ENCODE results near the gene ARHGAP29.

The ARHGAP29 gene

GRCh38 chr1:94279462-94279861 is 42.1 kb upstream of the ARHGAP29 start:
- Histone ChIP-seq H4K20me1 (ENCODE audit: insufficient read depth, low read length) (no peaks in the 10 kb centered on the region), H2AFZ (ENCODE audit: low read length) (no peak overlapping the region), H3K27ac (ENCODE audit: low read depth, low read length, poor library complexity, severe bottlenecking) (no peak overlapping the region), H3F3A (ENCODE audit: insufficient read depth, low read length) (no peaks in the 10 kb centered on the region), H3K9me3 (ENCODE audit: low read length) (no peaks in the 10 kb centered on the region), H3K4me1 (ENCODE audit: insufficient read depth, low read length, severe bottlenecking) (no peaks in the 10 kb centered on the region), H3K36me3 (ENCODE audit: insufficient read depth, low read length) (no peaks in the 10 kb centered on the region), H3K4me2 (ENCODE audit: low read length) (no peak overlapping the region), H3K27me3 (ENCODE audit: insufficient read depth, low read length) (no peaks in the 10 kb centered on the region), H3K9me2 (ENCODE audit: low read depth, low read length) (no peaks in the 10 kb centered on the region), H3K9ac (ENCODE audit: low read length) (no peak overlapping the region), H3K4me3 (ENCODE audit: low read depth, low read length, poor library complexity, severe bottlenecking) (no peak overlapping the region), H3K79me2 (ENCODE audit: insufficient read depth, low read length) (no peaks in the 10 kb centered on the region)
- no peak for TF ChIP-seq CTCF (IDR thresholded peaks at IDR 0.05; ENCODE audit: low read length)
- no peak for TF ChIP-seq EZH2 (IDR thresholded peaks at IDR 0.05; ENCODE audit: borderline replicate concordance, low read length)

GRCh38 chr1:94279038-94279437 is 41.7 kb upstream of the ARHGAP29 start:
- Histone ChIP-seq H3K36me3 (ENCODE audit: insufficient read depth, low read length) (no peaks in the 10 kb centered on the region), H3K4me1 (ENCODE audit: insufficient read depth, low read length, severe bottlenecking) (no peaks in the 10 kb centered on the region), H3K27me3 (ENCODE audit: insufficient read depth, low read length) (no peaks in the 10 kb centered on the region), H2AFZ (ENCODE audit: low read length) (no peak overlapping the region), H3F3A (ENCODE audit: insufficient read depth, low read length) (no peaks in the 10 kb centered on the region), H3K9me2 (ENCODE audit: low read depth, low read length) (no peaks in the 10 kb centered on the region), H3K4me2 (ENCODE audit: low read length) (no peak overlapping the region), H3K79me2 (ENCODE audit: insufficient read depth, low read length) (no peaks in the 10 kb centered on the region), H3K27ac (ENCODE audit: low read depth, low read length, poor library complexity, severe bottlenecking) (no peak overlapping the region), H4K20me1 (ENCODE audit: insufficient read depth, low read length) (no peaks in the 10 kb centered on the region), H3K4me3 (ENCODE audit: low read depth, low read length, poor library complexity, severe bottlenecking) (no peak overlapping the region), H3K9me3 (ENCODE audit: low read length) (no peaks in the 10 kb centered on the region), H3K9ac (ENCODE audit: low read length) (no peak overlapping the region)
- TF ChIP-seq EZH2 (IDR thresholded peaks at IDR 0.05; ENCODE audit: borderline replicate concordance, low read length) = no peak
- TF ChIP-seq CTCF (IDR thresholded peaks at IDR 0.05; ENCODE audit: low read length) = no peak

- Histone ChIP-seq H3K36me3 (ENCODE audit: insufficient read depth, low read length) (no peaks in the 10 kb centered on the region), H3K9me3 (ENCODE audit: low read length) (no peaks in the 10 kb centered on the region), H3K27me3 (ENCODE audit: insufficient read depth, low read length) (no peaks in the 10 kb centered on the region), H3K79me2 (ENCODE audit: insufficient read depth, low read length) (no peaks in the 10 kb centered on the region), H3K9ac (ENCODE audit: low read length) (no peak overlapping the region), H3K27ac (ENCODE audit: low read depth, low read length, poor library complexity, severe bottlenecking) (no peak overlapping the region), H3K4me2 (ENCODE audit: low read length) (no peak overlapping the region), H2AFZ (ENCODE audit: low read length) (no peak overlapping the region), H3K4me1 (ENCODE audit: insufficient read depth, low read length, severe bottlenecking) (no peaks in the 10 kb centered on the region), H3K9me2 (ENCODE audit: low read depth, low read length) (no peaks in the 10 kb centered on the region), H4K20me1 (ENCODE audit: insufficient read depth, low read length) (no peaks in the 10 kb centered on the region), H3F3A (ENCODE audit: insufficient read depth, low read length) (no peaks in the 10 kb centered on the region), H3K4me3 (ENCODE audit: low read depth, low read length, poor library complexity, severe bottlenecking) (no peak overlapping the region)
- no peak for TF ChIP-seq EZH2 (IDR thresholded peaks at IDR 0.05; ENCODE audit: borderline replicate concordance, low read length)
- TF ChIP-seq CTCF (IDR thresholded peaks at IDR 0.05; ENCODE audit: low read length) = no peak
Measured at GRCh38 chr1:94276988-94277434, 39.6 kb upstream of the ARHGAP29 start.
